AG09319 (cell line): Measurements from ENCODE around the gene PNMA6E.

Experiments used
- DNase-seq: peaks from one replicate; pipeline ENCODE4 v3.0.0-alpha.2; 2010; ENCODE audit warnings: low read depth; ENCODE audit errors: extremely low read depth
- TF ChIP-seq, protein P1 (sequence below): IDR thresholded peaks from 2 replicates; pipeline ENCODE4 v1.5.1; 2011; ENCODE audit warnings: low read depth, mild to moderate bottlenecking, inconsistent platforms, low read length, moderate library complexity

The PNMA6E gene

DNA sequence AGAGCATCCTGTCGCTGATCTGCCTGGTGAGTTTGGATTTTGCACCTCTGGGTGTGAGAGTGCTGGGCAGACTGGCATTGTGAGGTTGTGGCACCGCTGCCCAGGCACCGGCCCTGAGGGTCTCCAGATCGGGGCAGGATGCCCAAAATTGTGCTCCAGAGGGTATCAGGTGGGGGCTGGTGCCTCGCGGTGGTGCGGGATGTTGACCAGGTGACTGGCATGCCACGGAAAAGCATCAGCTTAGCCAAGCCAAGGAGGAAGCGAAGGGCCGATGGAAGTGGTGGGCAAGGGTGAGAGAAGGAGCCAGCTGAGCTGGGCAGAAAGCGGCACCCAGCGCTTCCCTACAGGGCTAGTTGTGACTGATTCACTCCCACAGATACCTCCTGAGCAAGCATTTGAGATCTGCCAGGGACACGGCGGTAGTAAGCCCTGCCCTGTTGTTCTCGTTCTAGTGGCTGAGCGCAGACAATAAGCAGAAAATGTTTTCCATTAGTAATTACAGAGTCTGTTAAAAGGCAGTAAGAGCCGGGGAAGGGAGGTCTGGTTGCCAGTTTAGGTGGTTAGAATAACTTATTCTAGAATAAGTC lies 10.9 kb upstream of the PNMA6E start:
- DNase-seq, result no peak

DNA sequence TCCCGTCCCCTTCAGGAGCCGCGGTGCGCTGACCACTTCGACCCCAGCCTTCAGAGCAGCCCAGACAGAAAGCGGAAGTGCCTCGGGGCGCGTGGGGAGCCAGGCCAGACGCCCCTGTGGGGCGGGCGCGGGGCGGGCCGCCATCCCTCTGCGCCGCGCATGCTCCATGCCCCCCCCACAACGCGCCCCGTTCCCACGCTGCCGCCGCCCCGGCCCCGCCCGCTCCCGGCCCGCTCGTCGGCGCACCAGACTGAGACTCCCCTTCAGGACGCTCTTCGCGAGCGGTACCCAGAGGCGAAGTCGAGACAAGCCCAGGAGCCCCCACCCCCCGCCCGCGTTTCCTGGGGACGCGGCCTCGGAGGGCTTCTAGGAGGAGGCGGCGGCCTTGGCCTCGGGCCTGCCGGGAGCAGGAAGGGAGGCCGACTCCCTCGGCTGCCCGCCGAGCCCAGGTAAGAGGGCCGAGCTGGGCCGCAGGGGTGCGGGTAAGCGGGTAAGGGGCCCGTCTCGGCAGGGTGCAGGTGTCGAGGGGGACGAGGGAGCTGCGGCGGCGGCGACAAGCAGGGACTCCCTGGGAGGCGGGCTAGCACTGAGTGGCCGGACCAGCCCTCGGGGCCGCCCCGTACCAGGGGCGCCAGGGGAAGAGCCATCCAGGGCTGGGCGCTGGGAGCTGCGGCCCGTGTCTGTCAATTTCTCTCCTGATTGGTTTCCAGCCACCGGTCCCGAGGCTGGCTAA lies 10.3 kb upstream of the PNMA6E start, which contains the start of gene ZFP92:
Gene ZFP92 (plus strand): TSS at position 218 of the 733 bp plus-strand sequence. CDS start 6,851 bp downstream, outside the sequence.
- TF ChIP-seq, protein P1, sequence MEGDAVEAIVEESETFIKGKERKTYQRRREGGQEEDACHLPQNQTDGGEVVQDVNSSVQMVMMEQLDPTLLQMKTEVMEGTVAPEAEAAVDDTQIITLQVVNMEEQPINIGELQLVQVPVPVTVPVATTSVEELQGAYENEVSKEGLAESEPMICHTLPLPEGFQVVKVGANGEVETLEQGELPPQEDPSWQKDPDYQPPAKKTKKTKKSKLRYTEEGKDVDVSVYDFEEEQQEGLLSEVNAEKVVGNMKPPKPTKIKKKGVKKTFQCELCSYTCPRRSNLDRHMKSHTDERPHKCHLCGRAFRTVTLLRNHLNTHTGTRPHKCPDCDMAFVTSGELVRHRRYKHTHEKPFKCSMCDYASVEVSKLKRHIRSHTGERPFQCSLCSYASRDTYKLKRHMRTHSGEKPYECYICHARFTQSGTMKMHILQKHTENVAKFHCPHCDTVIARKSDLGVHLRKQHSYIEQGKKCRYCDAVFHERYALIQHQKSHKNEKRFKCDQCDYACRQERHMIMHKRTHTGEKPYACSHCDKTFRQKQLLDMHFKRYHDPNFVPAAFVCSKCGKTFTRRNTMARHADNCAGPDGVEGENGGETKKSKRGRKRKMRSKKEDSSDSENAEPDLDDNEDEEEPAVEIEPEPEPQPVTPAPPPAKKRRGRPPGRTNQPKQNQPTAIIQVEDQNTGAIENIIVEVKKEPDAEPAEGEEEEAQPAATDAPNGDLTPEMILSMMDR, result no peak
- DNase-seq, result no peak

More for the DNA sequence above, 10.9 kb upstream of the PNMA6E start:
- TF ChIP-seq, protein P1, result no peak

DNA sequence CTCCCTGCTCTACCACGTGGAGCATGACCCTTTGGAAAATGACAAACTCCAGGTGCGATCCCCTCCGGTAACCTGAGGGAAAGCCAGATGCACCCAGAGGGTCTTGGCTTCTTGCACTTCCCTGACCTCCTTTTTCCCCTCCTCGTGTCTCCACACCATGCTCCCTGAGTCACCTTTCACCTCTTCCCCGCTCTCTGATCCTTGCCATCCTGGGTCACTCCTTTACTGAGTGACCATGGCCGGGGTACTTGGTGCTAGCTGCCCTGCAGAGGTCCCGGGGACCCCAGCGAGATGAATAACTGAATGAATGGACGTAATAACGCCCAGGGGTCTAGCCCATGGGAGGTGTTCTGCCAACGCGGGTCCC lies 9.7 kb upstream of the PNMA6E start:
- no peak for DNase-seq
- TF ChIP-seq, protein P1, result no peak

DNA sequence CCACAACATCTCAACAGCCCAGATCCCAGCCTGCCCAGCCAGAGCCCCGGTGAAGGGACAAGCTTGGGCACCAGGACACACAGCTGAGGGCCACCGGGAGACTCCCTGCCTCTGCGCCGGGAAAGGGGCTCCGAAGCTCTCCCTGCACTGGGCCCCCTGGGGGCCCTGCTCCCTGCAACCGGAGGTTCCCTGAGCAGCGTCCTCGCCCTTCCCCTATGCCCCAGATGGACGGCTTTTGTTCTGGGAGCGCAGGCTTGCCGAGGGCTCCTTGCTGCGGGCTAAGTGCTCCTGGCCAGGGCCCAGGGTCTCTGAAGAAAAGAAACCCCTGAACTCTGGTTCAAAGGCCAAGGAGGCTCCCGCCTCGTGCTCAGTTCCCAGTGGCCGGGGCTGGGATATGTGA lies 9.2 kb upstream of the PNMA6E start:
- TF ChIP-seq, protein P1, result no peak

DNA sequence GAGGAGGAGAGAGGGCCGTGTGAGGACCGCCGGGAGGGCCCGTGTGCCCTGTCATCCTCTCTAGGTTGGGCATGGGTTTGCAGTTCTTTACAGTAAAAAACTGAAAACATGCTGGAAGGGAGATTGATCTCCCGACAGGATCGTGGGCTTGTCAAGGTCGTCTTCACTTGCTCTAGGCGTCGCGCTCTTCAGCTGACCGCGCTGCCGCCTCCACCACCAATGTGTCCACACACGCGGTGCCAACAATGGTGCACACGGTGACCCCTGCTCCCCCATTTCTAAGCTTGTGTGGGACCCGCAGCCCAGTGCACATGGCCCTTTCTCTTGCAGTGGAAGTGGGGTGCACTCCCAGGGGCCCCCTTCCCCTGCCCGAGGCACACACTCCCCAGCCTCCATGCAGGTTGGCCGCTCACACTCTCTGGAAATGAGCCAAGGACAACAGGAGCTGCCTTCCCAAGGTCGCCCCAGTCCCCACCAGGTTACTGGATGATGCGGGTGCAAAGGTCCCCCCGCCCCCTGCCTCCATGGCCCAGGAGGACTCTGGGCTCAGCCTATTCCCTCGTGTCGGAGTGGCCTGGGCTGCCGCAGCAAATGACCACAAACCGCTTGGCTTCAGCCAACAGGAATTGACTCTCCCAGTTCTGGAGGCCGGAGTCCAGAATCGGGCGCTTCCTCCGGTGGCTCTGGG lies 8.4 kb upstream of the PNMA6E start:
- TF ChIP-seq, protein P1, result no peak
- no peak for DNase-seq

More for the DNA sequence above, 9.2 kb upstream of the PNMA6E start:
- DNase-seq, result no peak

DNA sequence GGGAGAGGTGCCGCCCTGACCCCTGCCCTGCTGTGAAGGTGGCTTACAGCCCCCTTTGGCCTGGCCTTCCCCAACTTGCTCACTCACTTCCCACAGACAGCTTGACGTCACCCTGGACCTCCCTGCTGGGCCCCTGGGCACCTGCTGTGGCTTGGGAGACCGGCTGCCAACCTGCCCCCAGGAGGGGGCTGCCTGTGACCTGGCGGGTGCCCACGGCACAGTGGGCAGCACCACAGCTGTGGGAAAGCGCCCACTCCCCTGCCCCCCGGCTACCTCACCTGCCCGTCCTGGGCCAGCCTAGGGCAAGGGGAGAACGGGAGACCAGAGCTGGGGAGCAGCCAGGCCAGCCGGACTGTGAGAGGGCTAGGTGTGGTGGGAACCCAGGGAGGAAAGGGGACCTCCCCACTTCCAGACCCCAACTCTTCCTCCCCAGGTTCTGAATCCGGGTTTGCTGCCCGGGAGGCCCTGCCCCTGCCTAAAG lies 7.8 kb upstream of the PNMA6E start:
- no peak for DNase-seq
- TF ChIP-seq, protein P1, result no peak
